IPS-18a (cell line): Measurements from ENCODE around the gene CARD19.

ENCODE experiments used
- H3K27ac ChIP-seq: one replicate; pipeline ENCODE4 v1.5.1; 2013; ENCODE audit warnings: low read length
- H3K27me3 ChIP-seq: one replicate; pipeline ENCODE4 v1.6.1; 2013; ENCODE audit warnings: mild to moderate bottlenecking, low read length; ENCODE audit not compliant: control insufficient read depth, insufficient read depth
- H3K36me3 ChIP-seq: one replicate; pipeline ENCODE4 v1.6.1; 2013; ENCODE audit warnings: low read depth, low read length; ENCODE audit not compliant: control insufficient read depth
- H3K4me1 ChIP-seq: one replicate; pipeline ENCODE4 v1.6.1; 2013; ENCODE audit warnings: low read depth, low read length; ENCODE audit not compliant: control insufficient read depth
- H3K4me3 ChIP-seq: one replicate; pipeline ENCODE4 v1.5.1; 2013; ENCODE audit warnings: low read length
- H3K9ac ChIP-seq: one replicate; pipeline ENCODE4 v1.6.1; 2013; ENCODE audit warnings: mild to moderate bottlenecking, low read length, moderate library complexity
- H3K9me3 ChIP-seq: one replicate; pipeline ENCODE4 v1.6.1; 2013; ENCODE audit warnings: low read depth, low read length; ENCODE audit not compliant: control insufficient read depth

CARD19 gene

GRCh38 chr9:93082841-93083411, 13.1 kb upstream of the CARD19 start:
- Histone ChIP-seq H3K9me3 (peaks cover 4% of the 10 kb centered on the region), H3K27ac (no peak overlapping the region), H3K4me1 (no peaks in the 10 kb centered on the region), H3K36me3 (no peaks in the 10 kb centered on the region), H3K4me3 (no peak overlapping the region), H3K9ac (no peak overlapping the region), H3K27me3 (no peaks in the 10 kb centered on the region)

- H3K9me3 ChIP-seq: peaks cover 4% of the 10 kb centered on the region
- H3K4me1 ChIP-seq: no peaks in the 10 kb centered on the region
- no peaks in the 10 kb centered on the region for H3K36me3 ChIP-seq
- H3K27me3 ChIP-seq: no peaks in the 10 kb centered on the region
- H3K4me3 ChIP-seq: no peak overlapping the region
- no peak overlapping the region for H3K9ac ChIP-seq
- no peak overlapping the region for H3K27ac ChIP-seq
These were observed 12.2 kb upstream of the CARD19 start for GRCh38 chr9:93083592-93084470.

- Histone ChIP-seq H3K27ac (no peak overlapping the region), H3K36me3 (no peaks in the 10 kb centered on the region), H3K9ac (no peak overlapping the region), H3K4me3 (no peak overlapping the region), H3K27me3 (no peaks in the 10 kb centered on the region), H3K9me3 (peaks cover 4% of the 10 kb centered on the region), H3K4me1 (no peaks in the 10 kb centered on the region)
These were observed 11.5 kb upstream of the CARD19 start for GRCh38 chr9:93084471-93084881.

- Histone ChIP-seq H3K4me1 (no peaks in the 10 kb centered on the region), H3K27ac (no peak overlapping the region), H3K27me3 (no peaks in the 10 kb centered on the region), H3K9me3 (peaks cover 4% of the 10 kb centered on the region), H3K36me3 (no peaks in the 10 kb centered on the region), H3K4me3 (no peak overlapping the region), H3K9ac (no peak overlapping the region)
These were observed 10.3 kb upstream of the CARD19 start for GRCh38 chr9:93085676-93086075.

GRCh38 chr9:93086447-93087224, 9.4 kb upstream of the CARD19 start:
- Histone ChIP-seq H3K4me1 (no peaks in the 10 kb centered on the region), H3K27ac (no peak overlapping the region), H3K27me3 (no peaks in the 10 kb centered on the region), H3K36me3 (no peaks in the 10 kb centered on the region), H3K9ac (no peak overlapping the region), H3K9me3 (peaks cover 4% of the 10 kb centered on the region), H3K4me3 (no peak overlapping the region)

- Histone ChIP-seq H3K4me1 (no peaks in the 10 kb centered on the region), H3K36me3 (no peaks in the 10 kb centered on the region), H3K9me3 (peaks cover 4% of the 10 kb centered on the region), H3K27ac (no peak overlapping the region), H3K27me3 (no peaks in the 10 kb centered on the region), H3K4me3 (no peak overlapping the region), H3K9ac (no peak overlapping the region)
These were observed 7.9 kb upstream of the CARD19 start for GRCh38 chr9:93087971-93088655.

GRCh38 chr9:93088656-93089015, 7.4 kb upstream of the CARD19 start:
- H3K36me3 ChIP-seq: no peaks in the 10 kb centered on the region
- H3K27me3 ChIP-seq: no peaks in the 10 kb centered on the region
- H3K4me3 ChIP-seq: no peak overlapping the region
- no peak overlapping the region for H3K27ac ChIP-seq
- peaks cover 4% of the 10 kb centered on the region for H3K9me3 ChIP-seq
- no peaks in the 10 kb centered on the region for H3K4me1 ChIP-seq
- no peak overlapping the region for H3K9ac ChIP-seq

- Histone ChIP-seq H3K4me3 (no peak overlapping the region), H3K36me3 (no peaks in the 10 kb centered on the region), H3K9me3 (peaks cover 4% of the 10 kb centered on the region), H3K9ac (no peak overlapping the region), H3K27ac (no peak overlapping the region), H3K27me3 (no peaks in the 10 kb centered on the region), H3K4me1 (no peaks in the 10 kb centered on the region)
These were observed 7.0 kb upstream of the CARD19 start for GRCh38 chr9:93089024-93089423.

- peaks cover 4% of the 10 kb centered on the region for H3K9me3 ChIP-seq
- no peaks in the 10 kb centered on the region for H3K36me3 ChIP-seq
- no peaks in the 10 kb centered on the region for H3K27me3 ChIP-seq
- no peak overlapping the region for H3K4me3 ChIP-seq
- no peak overlapping the region for H3K9ac ChIP-seq
- no peak overlapping the region for H3K27ac ChIP-seq
- H3K4me1 ChIP-seq: no peaks in the 10 kb centered on the region
These were observed 6.5 kb upstream of the CARD19 start for GRCh38 chr9:93089481-93089991.

GRCh38 chr9:93090091-93090655, 5.8 kb upstream of the CARD19 start:
- Histone ChIP-seq H3K9me3 (peaks cover 4% of the 10 kb centered on the region), H3K9ac (no peak overlapping the region), H3K4me1 (no peaks in the 10 kb centered on the region), H3K36me3 (no peaks in the 10 kb centered on the region), H3K27me3 (no peaks in the 10 kb centered on the region), H3K4me3 (no peak overlapping the region), H3K27ac (no peak overlapping the region)

GRCh38 chr9:93091056-93091452, 5.0 kb upstream of the CARD19 start:
- Histone ChIP-seq H3K27me3 (no peaks in the 10 kb centered on the region), H3K36me3 (no peaks in the 10 kb centered on the region), H3K9me3 (no peaks in the 10 kb centered on the region), H3K4me3 (no peak overlapping the region), H3K4me1 (no peaks in the 10 kb centered on the region), H3K27ac (no peak overlapping the region), H3K9ac (no peak overlapping the region)
